ENCODE data around the gene CTNND1. TPM values are rescaled to one million over a fixed set of nuclear protein-coding genes. Genes with fewer than 3 reads are reported as not detected.

CTNND1 gene
- total RNA-seq, 2 experiments from 2014 or later: 5.1 to 5.3 TPM

GRCh38 chr11:57798905-57799559 lies 37.4 kb downstream of the CTNND1 start:
- POLR2A ChIA-PET: interaction anchor here (0.6 to 0.7 kb wide), 5 partner anchors 45 to 464 kb away, joined by 3 to 4 read pairs (median 4); partner anchors contain the start of gene UBE2L6
- H2AFZ ChIP-seq (ENCODE audit: low read length): no peak overlapping the region
- no peak overlapping the region for H3K27ac ChIP-seq (ENCODE audit: low read depth, low read length, poor library complexity, severe bottlenecking)
- H3K9me3 ChIP-seq (ENCODE audit: low read length): no peaks in the 10 kb centered on the region
- no peak for TF ChIP-seq CTCF (conservative IDR thresholded peaks at IDR 0.05; ENCODE audit: low read length)
- no peak for TF ChIP-seq EZH2phosphoT487 (IDR thresholded peaks at IDR 0.05; ENCODE audit: borderline replicate concordance, low read depth, low read length)
- no peaks in the 10 kb centered on the region for H3K79me2 ChIP-seq (ENCODE audit: insufficient read depth, low read depth, low read length)
- no TSS peak for BruUV-seq (replicated peaks)
- H4K20me1 ChIP-seq (ENCODE audit: insufficient read depth, low read length): no peaks in the 10 kb centered on the region
- H3K36me3 ChIP-seq (ENCODE audit: insufficient read depth, low read length): no peaks in the 10 kb centered on the region
- no peak for DNase-seq (ENCODE audit: low spot score)
- peaks cover 12% of the 10 kb centered on the region for H3K4me1 ChIP-seq (ENCODE audit: insufficient read depth, low read length, poor library complexity, severe bottlenecking)
- H3K4me3 ChIP-seq (ENCODE audit: low read depth, low read length, poor library complexity, severe bottlenecking): no peak overlapping the region
- intact Hi-C loops (cut with micrococcal nuclease; ENCODE audit: unreplicated experiment): no loop called here
- CTCF ChIA-PET (ENCODE audit: unreplicated experiment): no interaction called here
- no peak overlapping the region for H3K4me2 ChIP-seq (ENCODE audit: low read length)
- H3K9me2 ChIP-seq (ENCODE audit: insufficient read depth, low read length): no peaks in the 10 kb centered on the region

- Histone ChIP-seq H3K9me2 (ENCODE audit: insufficient read depth, low read length) (no peaks in the 10 kb centered on the region), H3K4me1 (ENCODE audit: insufficient read depth, low read length, poor library complexity, severe bottlenecking) (peaks cover 12% of the 10 kb centered on the region), H3K9me3 (ENCODE audit: low read length) (no peaks in the 10 kb centered on the region), H3K4me2 (ENCODE audit: low read length) (peak overlapping the region; percentile 27), H2AFZ (ENCODE audit: low read length) (peak overlapping the region; percentile 94), H3K4me3 (ENCODE audit: low read depth, low read length, poor library complexity, severe bottlenecking) (no peak overlapping the region), H3K27ac (ENCODE audit: low read depth, low read length, poor library complexity, severe bottlenecking) (no peak overlapping the region), H3K36me3 (ENCODE audit: insufficient read depth, low read length) (no peaks in the 10 kb centered on the region), H3K79me2 (ENCODE audit: insufficient read depth, low read depth, low read length) (no peaks in the 10 kb centered on the region), H4K20me1 (ENCODE audit: insufficient read depth, low read length) (no peaks in the 10 kb centered on the region)
- ChIA-PET POLR2A (interaction anchor here (0.7 to 1.8 kb wide), 11 partner anchors 12 to 371 kb away, joined by 3 to 8 read pairs (median 3); partner anchors contain the start of gene BTBD18), CTCF (ENCODE audit: unreplicated experiment) (interaction anchor here (0.6 to 1.9 kb wide), 5 partner anchors 9 to 233 kb away, joined by 3 to 7 read pairs (median 4); partner anchors contain the start of gene UBE2L6)
- intact Hi-C loops (cut with micrococcal nuclease; ENCODE audit: unreplicated experiment): loop anchor here (2.0 to 5.0 kb wide), 4 partner anchors 134 to 344 kb away; no protein-coding TSS in a partner anchor
- BruUV-seq (replicated peaks): no TSS peak
- DNase-seq (ENCODE audit: low spot score): peak; percentile 74
- TF ChIP-seq CTCF (conservative IDR thresholded peaks at IDR 0.05; ENCODE audit: low read length): peak; percentile 94
- no peak for TF ChIP-seq EZH2phosphoT487 (IDR thresholded peaks at IDR 0.05; ENCODE audit: borderline replicate concordance, low read depth, low read length)
These were observed 39.0 kb downstream of the CTNND1 start for GRCh38 chr11:57800444-57801182.
